GM06990 (cell line): ENCODE data around the gene ZDHHC14.

Experiments
- DNase-seq: peaks from one replicate; pipeline ENCODE4 v3.0.0-alpha.2; 2011; ENCODE audit not compliant: insufficient read length; ENCODE audit errors: extremely low read depth
- H3K27me3 ChIP-seq: replicated peaks from 2 replicates; pipeline ENCODE4 v1.6.0; 2011; ENCODE audit warnings: low read length; ENCODE audit not compliant: control insufficient read depth, insufficient read depth
- H3K36me3 ChIP-seq: 2 replicates; pipeline ENCODE4 v1.5.1; 2011; ENCODE audit warnings: low read length; ENCODE audit not compliant: control insufficient read depth, insufficient read depth
- H3K4me3 ChIP-seq: replicated peaks from 2 replicates; pipeline ENCODE4 v1.5.1; 2011; ENCODE audit warnings: low read depth, mild to moderate bottlenecking, control low read depth, low read length
- CTCF ChIP-seq: IDR thresholded peaks from 2 replicates; pipeline ENCODE4 v1.5.1; 2011; ENCODE audit warnings: low read length, control low read depth, mild to moderate bottlenecking, inconsistent platforms; ENCODE audit not compliant: insufficient read depth, poor library complexity, severe bottlenecking

Gene ZDHHC14

DNA sequence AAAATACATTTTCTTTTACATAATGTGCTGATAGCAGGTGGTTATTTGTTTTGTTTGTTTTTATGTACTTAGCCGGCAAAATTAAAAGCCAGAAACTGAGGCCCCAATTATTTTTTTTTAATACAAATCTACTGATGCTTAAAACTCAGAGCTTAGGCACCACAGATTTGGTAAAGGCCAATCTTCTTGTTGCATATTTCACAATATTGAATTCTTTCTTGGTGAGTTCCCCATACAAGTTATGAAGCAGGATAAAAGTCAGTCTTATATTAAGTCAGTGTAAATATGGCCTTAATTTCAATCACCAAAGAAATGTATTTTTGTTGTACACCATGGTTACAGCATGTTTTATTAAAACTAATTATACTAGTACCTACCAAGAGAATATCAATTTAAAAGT is 16.3 kb upstream of the ZDHHC14 start:
- Histone ChIP-seq H3K4me3 (no peak overlapping the region), H3K36me3 (no peaks in the 10 kb centered on the region), H3K27me3 (no peaks in the 10 kb centered on the region)
- no peak for TF ChIP-seq CTCF
- DNase-seq, result no peak

- no peak for TF ChIP-seq CTCF
- no peak for DNase-seq
- no peaks in the 10 kb centered on the region for H3K27me3 ChIP-seq
- H3K36me3 ChIP-seq, result no peaks in the 10 kb centered on the region
- H3K4me3 ChIP-seq, result no peak overlapping the region
Measured at GRCh38 chr6:157366648-157367047, 14.3 kb upstream of the ZDHHC14 start.

GRCh38 chr6:157368359-157369049 is 12.5 kb upstream of the ZDHHC14 start:
- no peak overlapping the region for H3K4me3 ChIP-seq
- TF ChIP-seq CTCF, result no peak
- DNase-seq, result no peak
- H3K36me3 ChIP-seq, result no peaks in the 10 kb centered on the region
- H3K27me3 ChIP-seq, result no peaks in the 10 kb centered on the region

DNA sequence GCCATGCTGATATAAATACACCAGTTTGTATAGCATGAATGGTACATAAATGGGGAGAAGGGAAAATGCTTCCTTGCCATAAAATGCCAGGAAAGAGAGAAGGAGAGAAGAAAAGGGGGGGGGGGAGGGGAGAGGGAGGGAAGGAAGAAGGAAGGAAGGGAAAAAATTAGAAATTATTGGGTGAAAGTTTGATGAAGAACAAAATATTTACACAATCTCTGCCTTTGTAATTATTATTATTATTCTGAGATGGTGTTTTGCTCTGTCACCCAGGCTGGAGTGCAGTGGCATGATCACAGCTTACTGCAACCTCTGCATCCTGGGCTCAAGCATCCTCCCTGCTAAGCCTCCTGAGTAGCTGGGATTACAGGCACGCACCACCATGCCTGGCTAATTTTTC is 10.2 kb upstream of the ZDHHC14 start:
- no peak overlapping the region for H3K4me3 ChIP-seq
- no peak for DNase-seq
- H3K36me3 ChIP-seq, result no peaks in the 10 kb centered on the region
- H3K27me3 ChIP-seq, result no peaks in the 10 kb centered on the region
- no peak for TF ChIP-seq CTCF

- no peak for TF ChIP-seq CTCF
- DNase-seq, result no peak
Measured at GRCh38 chr6:157372501-157373280, 8.3 kb upstream of the ZDHHC14 start.

More at GRCh38 chr6:157372501-157373280, 8.3 kb upstream of the ZDHHC14 start:
- Histone ChIP-seq H3K4me3 (no peak overlapping the region), H3K27me3 (no peaks in the 10 kb centered on the region), H3K36me3 (no peaks in the 10 kb centered on the region)
